Epidermal melanocyte (primary cell): ENCODE data around the gene AAR2.

ENCODE experiments used
- DNase-seq: peaks from one replicate; pipeline ENCODE4 v3.0.0; 2011; ENCODE audit warnings: low spot score; ENCODE audit not compliant: insufficient read length

Gene AAR2

GRCh38 chr20:36275441-36276189, 39.3 kb downstream of the AAR2 start:
- no peak for DNase-seq

- DNase-seq: no peak
These were observed 41.3 kb downstream of the AAR2 start for GRCh38 chr20:36277546-36277945.

- no peak for DNase-seq
These were observed 43.1 kb downstream of the AAR2 start for GRCh38 chr20:36279362-36279761.

DNA sequence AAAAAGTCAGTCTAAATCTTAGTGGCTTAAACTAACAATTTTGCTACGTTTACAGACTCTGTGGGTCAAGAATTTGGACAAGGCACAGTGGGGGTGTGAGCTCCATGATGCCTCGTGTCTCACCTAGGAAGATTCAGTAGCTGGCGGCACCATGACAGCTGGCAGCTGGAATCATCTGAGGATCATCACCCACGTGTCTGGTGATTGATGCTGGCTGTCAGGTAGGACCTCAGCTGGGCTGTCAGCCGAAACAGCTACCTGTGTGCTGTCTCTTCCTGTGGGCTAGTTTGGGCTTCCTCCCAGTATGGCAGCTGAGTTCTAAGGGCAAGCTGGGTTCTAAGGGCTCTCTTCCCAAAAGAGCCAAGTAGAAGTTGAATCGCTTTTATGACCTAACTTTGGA, 43.5 kb downstream of the AAR2 start:
- no peak for DNase-seq

- DNase-seq: no peak
These were observed 45.6 kb downstream of the AAR2 start for GRCh38 chr20:36281785-36282380.

DNA sequence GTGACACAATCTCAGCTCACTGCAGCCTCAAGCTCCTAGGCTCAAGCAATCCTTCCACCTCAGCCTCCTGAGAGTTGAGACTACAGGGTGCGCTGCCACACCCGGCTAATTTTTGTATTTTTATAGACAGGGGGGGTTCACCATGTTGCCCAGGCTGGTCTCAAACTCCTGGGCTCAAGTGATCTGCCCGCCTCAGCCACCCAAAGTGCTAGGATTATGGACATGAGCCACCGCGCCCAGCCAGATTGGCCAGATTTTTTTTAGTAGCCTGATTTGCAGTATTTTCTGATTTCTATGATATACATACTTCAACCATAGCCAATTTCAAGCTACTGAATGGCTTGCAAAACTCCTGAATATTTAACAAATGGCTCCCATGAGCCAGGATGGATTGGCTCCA, 48.5 kb downstream of the AAR2 start:
- DNase-seq: no peak

GRCh38 chr20:36285746-36286447, 49.6 kb downstream of the AAR2 start:
- DNase-seq: no peak

DNA sequence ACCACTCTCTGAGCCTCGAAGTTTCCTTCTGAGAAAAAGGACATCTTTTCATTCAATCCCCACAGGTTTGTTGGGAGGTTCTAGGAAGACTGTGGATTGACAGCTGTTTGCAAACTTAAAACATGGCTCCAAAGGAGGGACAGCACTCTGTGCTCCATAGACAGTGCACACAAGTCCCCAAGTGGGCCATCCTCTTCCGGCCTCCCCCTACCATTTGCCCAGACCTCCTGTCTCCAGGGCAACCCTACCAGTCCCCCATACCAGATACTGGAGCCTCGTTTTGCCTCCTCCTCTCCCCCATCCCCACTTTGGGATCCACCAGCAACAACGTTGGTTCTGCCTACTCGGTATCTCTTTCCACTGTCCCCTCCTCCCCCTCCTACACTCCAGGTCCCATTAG, 61.4 kb downstream of the AAR2 start:
- no peak for DNase-seq

- DNase-seq: no peak
These were observed 61.8 kb downstream of the AAR2 start for GRCh38 chr20:36298061-36298460.

- no peak for DNase-seq
These were observed 62.6 kb downstream of the AAR2 start for GRCh38 chr20:36298795-36299339.

- DNase-seq: no peak
These were observed 63.2 kb downstream of the AAR2 start for GRCh38 chr20:36299459-36299858.

GRCh38 chr20:36301359-36302119, 65.3 kb downstream of the AAR2 start:
- DNase-seq: no peak

DNA sequence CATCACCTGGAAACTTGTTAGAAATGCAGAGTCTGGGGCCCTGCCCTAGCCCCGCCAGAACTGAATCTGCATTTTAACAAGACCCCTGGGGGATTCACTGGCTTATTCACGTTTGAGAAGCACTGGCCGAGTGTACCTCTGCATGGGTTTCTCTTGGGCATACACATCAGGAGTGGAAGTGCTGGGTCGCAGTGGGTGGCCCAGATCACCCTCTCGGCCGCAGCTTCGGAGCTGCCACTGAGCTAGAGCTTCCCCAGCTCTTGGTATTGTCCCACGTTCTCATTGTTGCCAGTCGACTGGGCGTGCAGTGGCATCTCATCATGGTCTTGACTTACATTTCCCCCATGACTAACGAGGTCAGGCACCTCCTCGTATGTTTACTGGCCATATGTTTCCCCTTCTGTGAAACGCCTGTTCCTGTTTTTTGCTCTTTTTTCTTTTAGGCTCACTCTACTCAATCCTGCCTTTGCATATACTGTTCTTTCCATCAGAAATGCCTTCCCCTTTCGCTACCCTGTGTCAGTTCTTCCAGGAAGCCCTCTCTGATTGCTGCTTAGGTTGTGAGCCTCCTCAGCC, 66.8 kb downstream of the AAR2 start:
- no peak for DNase-seq

GRCh38 chr20:36303831-36304230, 67.6 kb downstream of the AAR2 start:
- DNase-seq: no peak

- DNase-seq: no peak
These were observed 68.7 kb downstream of the AAR2 start for GRCh38 chr20:36304786-36305495.

DNA sequence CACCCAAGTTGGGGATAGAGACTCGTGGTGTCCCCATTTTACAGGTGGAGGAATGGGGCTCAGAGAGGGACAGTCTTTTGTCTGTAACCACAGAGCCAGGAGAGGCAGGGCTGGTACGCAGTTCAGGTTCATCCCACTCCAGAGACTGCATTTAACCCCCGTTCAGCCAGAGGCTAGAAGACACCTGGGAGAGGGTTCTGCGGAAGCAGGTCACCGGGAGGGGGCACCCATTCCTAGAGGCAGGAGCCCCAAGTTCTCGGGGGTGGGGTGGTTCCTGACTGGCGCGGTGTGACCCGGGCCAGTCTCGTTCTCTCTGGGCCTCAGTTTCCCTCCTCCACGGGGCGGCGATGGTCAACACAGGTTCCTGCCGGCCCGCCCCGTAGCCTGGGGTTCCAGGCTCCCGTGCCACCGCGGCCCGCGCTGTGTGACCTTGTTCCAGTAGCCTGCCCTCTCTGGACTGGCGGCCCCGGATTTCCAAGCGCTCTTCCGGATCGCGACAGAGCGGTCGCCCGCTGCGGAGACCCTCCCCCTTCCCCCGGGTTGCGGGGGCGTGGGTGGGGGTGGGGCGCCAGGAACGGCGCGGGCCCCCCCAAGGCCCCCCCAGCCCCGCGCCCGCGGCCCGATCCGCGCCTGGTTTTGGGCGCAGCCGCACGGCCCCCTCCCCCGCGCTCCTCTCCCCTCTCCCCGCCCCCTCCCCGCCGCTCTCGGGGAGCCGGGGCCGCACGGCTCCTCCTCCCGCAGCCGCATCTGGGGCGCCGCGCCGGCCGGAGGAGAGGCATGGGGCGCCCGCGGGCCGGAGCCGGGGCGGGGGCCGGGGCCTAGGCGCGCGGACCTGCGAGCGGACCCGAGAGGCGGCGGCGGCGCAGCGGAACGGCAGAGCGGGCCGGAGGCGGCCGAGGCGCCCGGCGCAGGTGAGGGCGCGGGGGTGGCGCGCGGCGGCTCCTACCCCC, 69.6 kb downstream of the AAR2 start, which contains the start of gene DLGAP4:
TSS of gene DLGAP4 (plus strand) at position 738 of the 950 bp plus-strand sequence. CDS start 125,379 bp downstream, outside the sequence.
- DNase-seq: no peak
